ENCODE data around the gene LRRK1.

LRRK1 gene

DNA sequence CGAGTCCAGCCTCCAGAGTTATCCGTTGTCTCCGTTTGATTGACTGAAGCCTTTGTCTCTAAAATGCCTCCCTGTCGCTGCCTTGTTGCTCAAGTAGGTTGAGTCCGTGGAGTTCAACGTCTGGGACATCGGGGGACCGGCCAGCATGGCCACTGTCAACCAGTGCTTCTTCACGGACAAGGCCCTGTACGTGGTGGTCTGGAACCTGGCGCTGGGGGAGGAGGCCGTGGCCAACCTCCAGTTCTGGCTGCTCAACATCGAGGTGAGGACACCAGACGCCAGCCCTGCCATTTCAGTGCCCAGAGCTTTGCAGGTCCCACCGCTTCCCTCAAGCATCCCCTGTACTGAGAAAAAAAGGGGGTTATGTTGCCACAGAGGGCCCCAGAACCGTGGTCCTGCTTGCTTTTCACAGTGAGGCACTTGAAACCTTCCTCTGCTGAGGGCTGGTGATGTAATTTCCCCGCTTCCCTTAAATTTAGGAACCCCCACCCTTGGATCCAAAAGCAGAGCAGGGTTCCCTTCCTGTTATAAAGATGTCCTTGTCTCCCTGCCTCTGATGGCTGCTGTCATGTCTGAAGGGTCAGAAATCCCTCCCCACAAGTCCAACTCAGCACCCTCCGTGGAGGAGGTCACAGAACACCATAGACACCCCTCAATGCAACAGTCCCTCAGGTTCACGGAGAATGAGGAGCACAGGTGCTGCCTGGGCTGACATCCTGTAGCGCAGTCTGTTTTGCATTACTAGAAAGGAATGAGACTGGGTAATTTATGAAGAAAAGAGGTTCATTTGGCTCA lies 105.7 kb downstream of the LRRK1 start:
- H3K27ac ChIP-seq (ENCODE audit: low read length, poor library complexity, severe bottlenecking), result no peak overlapping the region
- H2BK15ac ChIP-seq (ENCODE audit: low read depth, poor library complexity, severe bottlenecking), result no peak overlapping the region
- H3K18ac ChIP-seq (ENCODE audit: low read depth in 1 of 2, low read length in 2 of 2), result peak overlapping the region in 1 of 2 experiments; percentile 14
- H3K36me3 ChIP-seq (ENCODE audit: control insufficient read depth in 1 of 2, insufficient read depth in 2 of 2, low read depth in 1 of 2, low read length in 2 of 2), result peaks cover 2 to 76% of the 10 kb centered on the region in 2 experiments
- WGBS, result 94% methylated on average over 20 of the region's 20 CpGs
- H3K23ac ChIP-seq (ENCODE audit: low read length in 2 of 2), result no peak overlapping the region
- H2BK120ac ChIP-seq (ENCODE audit: low read depth, low read length), result no peak overlapping the region
- peak overlapping the region; percentile 76 for H3K9ac ChIP-seq (ENCODE audit: low read length)
- peaks cover 0 to 3% of the 10 kb centered on the region in 2 experiments for H3K27me3 ChIP-seq (ENCODE audit: control insufficient read depth in 1 of 2, insufficient read depth in 1 of 2, low read length in 2 of 2)
- H3K4me1 ChIP-seq (ENCODE audit: control insufficient read depth, insufficient read depth, low read depth, low read length), result no peaks in the 10 kb centered on the region
- no peak overlapping the region for H2AFZ ChIP-seq (ENCODE audit: low read depth, low read length)
- H2BK12ac ChIP-seq (ENCODE audit: low read length in 2 of 2), result peak overlapping the region in 1 of 2 experiments; percentile 42
- no peak overlapping the region for H3K14ac ChIP-seq (ENCODE audit: low read length in 2 of 2)
- H4K8ac ChIP-seq (ENCODE audit: low read length), result peak overlapping the region; percentile 40
- no peaks in the 10 kb centered on the region for H3K79me1 ChIP-seq (replicated peaks; ENCODE audit: low read length, poor library complexity, severe bottlenecking)
- H4K91ac ChIP-seq (ENCODE audit: low read length), result no peak overlapping the region
- no peak for DNase-seq
- no peak overlapping the region for H2BK5ac ChIP-seq (ENCODE audit: low read depth, low read length, poor library complexity, severe bottlenecking)
- no peak overlapping the region for H3K4me3 ChIP-seq (ENCODE audit: insufficient read depth in 1 of 2, low read depth in 1 of 2, low read length in 2 of 2)
- no peak overlapping the region for H3K4ac ChIP-seq (ENCODE audit: low read depth in 1 of 2, low read length in 2 of 2)
- no peak overlapping the region for H3K4me2 ChIP-seq (ENCODE audit: low read length, poor library complexity, severe bottlenecking)
- no peak overlapping the region for H2AK5ac ChIP-seq (ENCODE audit: low read length, severe bottlenecking)
- no peaks in the 10 kb centered on the region for H3K9me3 ChIP-seq (ENCODE audit: control insufficient read depth, low read length)

DNA sequence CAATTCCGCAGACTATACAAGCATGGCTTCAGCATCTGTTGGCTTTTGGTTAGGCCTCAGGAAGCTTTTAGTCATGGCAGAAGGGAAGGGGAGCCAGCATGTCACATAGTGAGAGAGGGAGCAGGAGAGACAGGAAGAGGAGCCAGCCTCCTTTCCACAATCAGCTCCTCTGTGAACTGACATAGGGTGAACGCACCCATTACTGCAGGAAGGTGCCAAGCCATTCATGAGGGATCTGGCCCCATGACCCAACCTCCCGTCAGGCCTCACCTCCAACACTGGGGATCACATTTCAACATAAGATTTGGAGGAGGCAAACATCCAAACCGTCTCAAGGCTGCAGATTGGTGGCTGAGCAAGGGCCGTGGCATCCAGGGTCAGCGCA lies 106.3 kb downstream of the LRRK1 start:
- no peak overlapping the region for H3K18ac ChIP-seq (ENCODE audit: low read depth in 1 of 2, low read length in 2 of 2)
- H2BK12ac ChIP-seq (ENCODE audit: low read length in 2 of 2), result no peak overlapping the region
- H3K4me3 ChIP-seq (ENCODE audit: insufficient read depth in 1 of 2, low read depth in 1 of 2, low read length in 2 of 2), result no peak overlapping the region
- no peak overlapping the region for H3K14ac ChIP-seq (ENCODE audit: low read length in 2 of 2)
- H2BK15ac ChIP-seq (ENCODE audit: low read depth, poor library complexity, severe bottlenecking), result no peak overlapping the region
- H4K8ac ChIP-seq (ENCODE audit: low read length), result no peak overlapping the region
- no peak overlapping the region for H4K91ac ChIP-seq (ENCODE audit: low read length)
- H2AK5ac ChIP-seq (ENCODE audit: low read length, severe bottlenecking), result no peak overlapping the region
- 95% methylated on average over 6 of the region's 6 CpGs for WGBS
- no peak for DNase-seq
- no peak overlapping the region for H3K9ac ChIP-seq (ENCODE audit: low read length)
- no peaks in the 10 kb centered on the region for H3K4me1 ChIP-seq (ENCODE audit: control insufficient read depth, insufficient read depth, low read depth, low read length)
- no peak overlapping the region for H2AFZ ChIP-seq (ENCODE audit: low read depth, low read length)
- no peak overlapping the region for H3K23ac ChIP-seq (ENCODE audit: low read length in 2 of 2)
- H3K27ac ChIP-seq (ENCODE audit: low read length, poor library complexity, severe bottlenecking), result no peak overlapping the region
- peaks cover 0 to 3% of the 10 kb centered on the region in 2 experiments for H3K27me3 ChIP-seq (ENCODE audit: control insufficient read depth in 1 of 2, insufficient read depth in 1 of 2, low read length in 2 of 2)
- H3K36me3 ChIP-seq (ENCODE audit: control insufficient read depth in 1 of 2, insufficient read depth in 2 of 2, low read depth in 1 of 2, low read length in 2 of 2), result peaks cover 2 to 79% of the 10 kb centered on the region in 2 experiments
- H3K4me2 ChIP-seq (ENCODE audit: low read length, poor library complexity, severe bottlenecking), result no peak overlapping the region
- no peak overlapping the region for H2BK120ac ChIP-seq (ENCODE audit: low read depth, low read length)
- no peaks in the 10 kb centered on the region for H3K9me3 ChIP-seq (ENCODE audit: control insufficient read depth, low read length)
- H2BK5ac ChIP-seq (ENCODE audit: low read depth, low read length, poor library complexity, severe bottlenecking), result no peak overlapping the region
- H3K4ac ChIP-seq (ENCODE audit: low read depth in 1 of 2, low read length in 2 of 2), result peak overlapping the region in 1 of 2 experiments; percentile 35
- H3K79me1 ChIP-seq (replicated peaks; ENCODE audit: low read length, poor library complexity, severe bottlenecking), result no peaks in the 10 kb centered on the region

DNA sequence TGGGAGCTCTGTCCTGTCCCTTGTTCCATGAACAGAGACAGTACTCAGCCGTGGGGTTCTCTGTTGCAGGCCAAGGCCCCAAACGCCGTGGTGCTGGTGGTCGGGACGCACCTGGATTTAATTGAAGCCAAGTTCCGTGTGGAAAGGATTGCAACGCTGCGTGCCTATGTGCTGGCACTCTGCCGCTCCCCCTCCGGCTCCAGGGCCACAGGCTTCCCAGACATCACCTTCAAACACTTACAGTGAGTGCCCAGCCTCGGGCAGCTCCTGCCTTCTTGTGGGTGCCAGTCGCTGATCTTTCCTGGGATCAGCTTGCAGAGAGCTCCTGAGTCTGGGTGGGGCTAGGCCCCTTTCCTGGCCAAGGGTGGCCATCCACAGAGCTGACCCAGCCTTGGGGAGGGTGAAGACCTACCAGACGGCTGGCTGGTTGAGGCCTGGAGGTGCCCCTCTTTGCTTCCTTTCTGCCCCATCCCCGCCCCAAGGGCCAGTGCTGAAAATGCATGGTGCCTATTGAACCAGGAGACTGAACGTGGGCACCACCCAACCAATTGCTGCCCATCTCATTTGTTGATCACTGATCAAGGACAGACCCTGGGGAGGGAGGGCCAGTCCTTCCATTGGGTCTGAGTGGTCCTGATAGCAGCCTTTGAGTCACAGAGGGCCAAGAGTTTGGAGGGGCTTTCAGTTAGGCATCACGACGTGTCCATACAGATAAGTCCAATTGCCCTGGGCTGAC lies 106.9 kb downstream of the LRRK1 start:
- no peak overlapping the region for H2BK5ac ChIP-seq (ENCODE audit: low read depth, low read length, poor library complexity, severe bottlenecking)
- peaks cover 0 to 1% of the 10 kb centered on the region in 2 experiments for H3K27me3 ChIP-seq (ENCODE audit: control insufficient read depth in 1 of 2, insufficient read depth in 1 of 2, low read length in 2 of 2)
- 93% methylated on average over 17 of the region's 17 CpGs for WGBS

DNA sequence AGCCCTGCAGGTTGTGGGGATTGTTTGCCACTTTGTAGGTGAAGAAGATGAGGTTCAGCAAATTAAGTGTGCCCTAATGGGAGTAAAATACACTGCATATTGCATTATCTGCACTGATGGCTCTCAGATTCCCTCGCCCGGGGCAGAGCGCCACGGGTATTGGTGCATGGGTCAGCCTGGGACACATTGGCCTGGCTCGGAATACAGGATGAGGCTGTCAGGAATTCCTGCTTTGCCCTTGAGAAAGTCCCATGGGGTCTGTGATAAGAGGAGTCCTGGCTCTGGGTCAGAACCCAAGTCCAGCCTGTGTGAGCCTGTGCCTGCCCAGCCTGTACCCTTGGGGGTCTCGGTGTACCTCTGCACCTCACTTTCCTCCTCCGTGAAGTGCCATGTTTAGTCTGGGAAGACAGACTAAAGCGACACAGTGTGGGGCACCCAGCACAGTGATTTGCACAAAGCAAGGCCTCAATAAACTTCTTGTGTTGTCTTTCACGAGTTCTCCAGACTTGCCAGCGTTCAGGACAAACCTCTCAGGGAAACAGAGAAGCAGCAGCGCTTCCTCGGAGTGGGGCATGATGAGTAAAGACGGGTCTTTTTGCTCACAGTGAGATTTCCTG lies 107.6 kb downstream of the LRRK1 start:
- H2BK15ac ChIP-seq (ENCODE audit: low read depth, poor library complexity, severe bottlenecking), result no peak overlapping the region
- H3K27me3 ChIP-seq (ENCODE audit: control insufficient read depth in 1 of 2, insufficient read depth in 1 of 2, low read length in 2 of 2), result no peaks in the 10 kb centered on the region
- no peak overlapping the region for H2BK5ac ChIP-seq (ENCODE audit: low read depth, low read length, poor library complexity, severe bottlenecking)
- H3K79me1 ChIP-seq (replicated peaks; ENCODE audit: low read length, poor library complexity, severe bottlenecking), result no peaks in the 10 kb centered on the region
- no peak overlapping the region for H3K4me3 ChIP-seq (ENCODE audit: insufficient read depth in 1 of 2, low read depth in 1 of 2, low read length in 2 of 2)
- no peaks in the 10 kb centered on the region for H3K9me3 ChIP-seq (ENCODE audit: control insufficient read depth, low read length)
- no peak overlapping the region for H2BK120ac ChIP-seq (ENCODE audit: low read depth, low read length)
- no peak overlapping the region for H4K91ac ChIP-seq (ENCODE audit: low read length)
- no peak overlapping the region for H3K23ac ChIP-seq (ENCODE audit: low read length in 2 of 2)
- 93% methylated on average over 13 of the region's 13 CpGs for WGBS
- H4K8ac ChIP-seq (ENCODE audit: low read length), result no peak overlapping the region
- H3K4me1 ChIP-seq (ENCODE audit: control insufficient read depth, insufficient read depth, low read depth, low read length), result no peaks in the 10 kb centered on the region
- H3K9ac ChIP-seq (ENCODE audit: low read length), result no peak overlapping the region
- no peak overlapping the region for H3K4me2 ChIP-seq (ENCODE audit: low read length, poor library complexity, severe bottlenecking)
- H3K4ac ChIP-seq (ENCODE audit: low read depth in 1 of 2, low read length in 2 of 2), result no peak overlapping the region
- no peak overlapping the region for H2BK12ac ChIP-seq (ENCODE audit: low read length in 2 of 2)
- no peak overlapping the region for H3K18ac ChIP-seq (ENCODE audit: low read depth in 1 of 2, low read length in 2 of 2)
- H3K36me3 ChIP-seq (ENCODE audit: control insufficient read depth in 1 of 2, insufficient read depth in 2 of 2, low read depth in 1 of 2, low read length in 2 of 2), result peaks cover 2 to 79% of the 10 kb centered on the region in 2 experiments
- H3K27ac ChIP-seq (ENCODE audit: low read length, poor library complexity, severe bottlenecking), result no peak overlapping the region
- H2AFZ ChIP-seq (ENCODE audit: low read depth, low read length), result no peak overlapping the region
- no peak overlapping the region for H2AK5ac ChIP-seq (ENCODE audit: low read length, severe bottlenecking)
- no peak overlapping the region for H3K14ac ChIP-seq (ENCODE audit: low read length in 2 of 2)
- no peak for DNase-seq

More for the DNA sequence above, 106.9 kb downstream of the LRRK1 start:
- no peak overlapping the region for H3K18ac ChIP-seq (ENCODE audit: low read depth in 1 of 2, low read length in 2 of 2)
- no peak overlapping the region for H3K4me3 ChIP-seq (ENCODE audit: insufficient read depth in 1 of 2, low read depth in 1 of 2, low read length in 2 of 2)
- H2BK120ac ChIP-seq (ENCODE audit: low read depth, low read length), result no peak overlapping the region
- H3K4me2 ChIP-seq (ENCODE audit: low read length, poor library complexity, severe bottlenecking), result no peak overlapping the region
- H2BK12ac ChIP-seq (ENCODE audit: low read length in 2 of 2), result no peak overlapping the region
- H3K79me1 ChIP-seq (replicated peaks; ENCODE audit: low read length, poor library complexity, severe bottlenecking), result no peaks in the 10 kb centered on the region
- no peaks in the 10 kb centered on the region for H3K4me1 ChIP-seq (ENCODE audit: control insufficient read depth, insufficient read depth, low read depth, low read length)
- H3K9ac ChIP-seq (ENCODE audit: low read length), result no peak overlapping the region
- H3K23ac ChIP-seq (ENCODE audit: low read length in 2 of 2), result no peak overlapping the region
- H2AK5ac ChIP-seq (ENCODE audit: low read length, severe bottlenecking), result no peak overlapping the region
- H2BK15ac ChIP-seq (ENCODE audit: low read depth, poor library complexity, severe bottlenecking), result peak overlapping the region; percentile 12
- no peak overlapping the region for H4K8ac ChIP-seq (ENCODE audit: low read length)
- no peak overlapping the region for H2AFZ ChIP-seq (ENCODE audit: low read depth, low read length)
- H3K14ac ChIP-seq (ENCODE audit: low read length in 2 of 2), result no peak overlapping the region
- H3K27ac ChIP-seq (ENCODE audit: low read length, poor library complexity, severe bottlenecking), result no peak overlapping the region
- no peak for DNase-seq
- no peaks in the 10 kb centered on the region for H3K9me3 ChIP-seq (ENCODE audit: control insufficient read depth, low read length)
- no peak overlapping the region for H4K91ac ChIP-seq (ENCODE audit: low read length)
- H3K36me3 ChIP-seq (ENCODE audit: control insufficient read depth in 1 of 2, insufficient read depth in 2 of 2, low read depth in 1 of 2, low read length in 2 of 2), result peaks cover 2 to 80% of the 10 kb centered on the region in 2 experiments
- peak overlapping the region in 1 of 2 experiments; percentile 35 for H3K4ac ChIP-seq (ENCODE audit: low read depth in 1 of 2, low read length in 2 of 2)
